Ramos (cell line): Measurements from ENCODE around the gene GOLT1A.

Experiments
- in situ Hi-C: fragments of 300-500 bp; cut with MboI; formaldehyde crosslinking; loops from one replicate; pipeline ENCODE4 v1.14.3; 2022; ENCODE audit warnings: low sequenced_read_pairs; ENCODE audit not compliant: unreplicated experiment

GOLT1A gene

GRCh38 chr1:204196068-204196795 lies 17.6 kb downstream of the GOLT1A start, which contains the start of gene KISS1:
KISS1 (minus strand) TSS chr1:204196491; CDS start chr1:204192876, 3,615 bp downstream.
- in situ Hi-C loops, result no loop called here

GRCh38 chr1:204194771-204195170 lies 19.0 kb downstream of the GOLT1A start:
- in situ Hi-C loops, result no loop called here

GRCh38 chr1:204194080-204194479 lies 19.7 kb downstream of the GOLT1A start:
- in situ Hi-C loops, result no loop called here

- in situ Hi-C loops, result no loop called here
Measured at GRCh38 chr1:204192589-204193352, 21.0 kb downstream of the GOLT1A start.

- in situ Hi-C loops, result no loop called here
Measured at GRCh38 chr1:204192046-204192445, 21.7 kb downstream of the GOLT1A start.

GRCh38 chr1:204191456-204191855 lies 22.3 kb downstream of the GOLT1A start:
- in situ Hi-C loops, result no loop called here

GRCh38 chr1:204190212-204191211 lies 23.3 kb downstream of the GOLT1A start:
- in situ Hi-C loops, result no loop called here

- in situ Hi-C loops, result no loop called here
Measured at GRCh38 chr1:204188959-204189639, 24.7 kb downstream of the GOLT1A start.

GRCh38 chr1:204186597-204186996 lies 27.2 kb downstream of the GOLT1A start:
- in situ Hi-C loops, result no loop called here

GRCh38 chr1:204181116-204181515 lies 32.7 kb downstream of the GOLT1A start:
- in situ Hi-C loops, result no loop called here

GRCh38 chr1:204180133-204180532 lies 33.7 kb downstream of the GOLT1A start:
- in situ Hi-C loops, result no loop called here

- in situ Hi-C loops, result no loop called here
Measured at GRCh38 chr1:204178487-204179281, 35.1 kb downstream of the GOLT1A start.

- in situ Hi-C loops, result no loop called here
Measured at GRCh38 chr1:204177133-204177532, 36.7 kb downstream of the GOLT1A start.

- in situ Hi-C loops, result no loop called here
Measured at GRCh38 chr1:204176049-204176448, 37.7 kb downstream of the GOLT1A start.

- in situ Hi-C loops, result no loop called here
Measured at GRCh38 chr1:204174958-204175357, 38.8 kb downstream of the GOLT1A start.

- in situ Hi-C loops, result no loop called here
Measured at GRCh38 chr1:204172404-204173029, 41.3 kb downstream of the GOLT1A start.

GRCh38 chr1:204171751-204172178 lies 42.0 kb downstream of the GOLT1A start:
- in situ Hi-C loops, result no loop called here

GRCh38 chr1:204170494-204171155 lies 43.2 kb downstream of the GOLT1A start:
- in situ Hi-C loops, result no loop called here
